ENCODE results near the gene MOGAT2. TPM values are rescaled to one million over a fixed set of nuclear protein-coding genes. Genes with fewer than 3 reads are reported as not detected.

MOGAT2 gene
- total and polyA plus RNA-seq, 3 donors from 2014 or later = 0.19 to 0.31 (median 0.24) TPM

DNA sequence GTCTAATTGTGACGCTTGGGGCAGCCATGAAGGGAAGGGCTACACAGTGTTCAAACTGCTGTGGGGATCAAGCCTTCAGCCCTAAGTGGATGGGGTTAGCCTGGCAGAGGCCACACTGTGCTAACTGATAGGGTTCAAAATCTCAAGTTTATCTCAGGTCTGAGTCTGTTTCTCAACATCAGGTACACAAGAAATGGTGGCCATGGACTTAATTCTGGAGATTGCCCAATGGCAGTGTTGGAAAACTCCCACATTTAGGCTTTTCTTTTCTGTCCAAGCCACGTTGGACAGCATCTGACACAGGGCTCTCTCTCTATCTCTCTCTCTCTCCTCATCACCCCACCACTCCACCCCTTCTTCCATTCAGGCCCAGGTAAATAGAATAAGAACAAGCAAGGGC is 40.0 kb downstream of the MOGAT2 start:
- WGBS, 2 donors = 74 to 79% methylated on average over 2 of the region's 2 CpGs
- intact Hi-C loops (cut with DNase I; ENCODE audit: low total_unique reads) = no loop called here
- Histone ChIP-seq H3K4me3 (no peak overlapping the region), H3K4me1 (no peaks in the 10 kb centered on the region), H3K36me3 (ENCODE audit: low read depth, missing control alignments) (no peaks in the 10 kb centered on the region), H3K27me3 (no peaks in the 10 kb centered on the region), H3K27ac (no peak overlapping the region), H3K9me3 (no peaks in the 10 kb centered on the region)
- DNase-seq = no peak
- TF ChIP-seq CTCF (IDR thresholded peaks at IDR 0.05) (no peak), POLR2A (IDR thresholded peaks at IDR 0.05) (no peak)

DNA sequence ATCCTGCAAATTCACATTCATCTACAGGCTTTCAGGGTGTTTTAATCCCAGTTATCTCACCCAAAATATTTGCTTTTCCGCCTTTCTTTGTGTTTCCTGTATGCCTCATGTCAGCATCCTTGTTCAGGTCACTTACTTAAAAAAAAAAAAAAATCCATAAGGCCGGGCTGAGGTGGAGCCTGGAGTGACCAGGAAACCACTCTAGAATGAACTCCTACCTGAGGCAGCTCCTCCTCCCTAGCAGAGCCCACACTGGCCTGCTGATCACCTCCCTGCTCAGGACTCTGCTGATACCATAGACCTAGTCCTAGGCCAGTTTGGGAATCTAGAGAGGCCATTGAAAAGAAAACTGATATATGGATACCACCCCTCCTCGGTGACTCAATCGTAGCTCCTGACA is 42.2 kb downstream of the MOGAT2 start:
- H3K27ac ChIP-seq = no peak overlapping the region
- intact Hi-C loops (cut with DNase I; ENCODE audit: low total_unique reads) = no loop called here

GRCh38 chr11:75760243-75760642 is 42.6 kb downstream of the MOGAT2 start:
- H3K4me1 ChIP-seq = no peaks in the 10 kb centered on the region
- no peaks in the 10 kb centered on the region for H3K9me3 ChIP-seq
- intact Hi-C loops (cut with DNase I; ENCODE audit: low total_unique reads) = no loop called here
- no peak for DNase-seq
- no peak overlapping the region for H3K4me3 ChIP-seq
- H3K27me3 ChIP-seq = no peaks in the 10 kb centered on the region
- H3K27ac ChIP-seq = no peak overlapping the region
- H3K36me3 ChIP-seq (ENCODE audit: low read depth, missing control alignments) = no peaks in the 10 kb centered on the region
- TF ChIP-seq CTCF (IDR thresholded peaks at IDR 0.05) = no peak
- no peak for TF ChIP-seq POLR2A (IDR thresholded peaks at IDR 0.05)

More for the DNA sequence above, 42.2 kb downstream of the MOGAT2 start:
- DNase-seq = no peak
- Histone ChIP-seq H3K4me3 (no peak overlapping the region), H3K9me3 (no peaks in the 10 kb centered on the region), H3K36me3 (ENCODE audit: low read depth, missing control alignments) (no peaks in the 10 kb centered on the region), H3K27me3 (no peaks in the 10 kb centered on the region), H3K4me1 (no peaks in the 10 kb centered on the region)
- 84% methylated on average over 4 of the region's 4 CpGs for WGBS, 2 donors
- TF ChIP-seq CTCF (IDR thresholded peaks at IDR 0.05) (no peak), POLR2A (IDR thresholded peaks at IDR 0.05) (no peak)

DNA sequence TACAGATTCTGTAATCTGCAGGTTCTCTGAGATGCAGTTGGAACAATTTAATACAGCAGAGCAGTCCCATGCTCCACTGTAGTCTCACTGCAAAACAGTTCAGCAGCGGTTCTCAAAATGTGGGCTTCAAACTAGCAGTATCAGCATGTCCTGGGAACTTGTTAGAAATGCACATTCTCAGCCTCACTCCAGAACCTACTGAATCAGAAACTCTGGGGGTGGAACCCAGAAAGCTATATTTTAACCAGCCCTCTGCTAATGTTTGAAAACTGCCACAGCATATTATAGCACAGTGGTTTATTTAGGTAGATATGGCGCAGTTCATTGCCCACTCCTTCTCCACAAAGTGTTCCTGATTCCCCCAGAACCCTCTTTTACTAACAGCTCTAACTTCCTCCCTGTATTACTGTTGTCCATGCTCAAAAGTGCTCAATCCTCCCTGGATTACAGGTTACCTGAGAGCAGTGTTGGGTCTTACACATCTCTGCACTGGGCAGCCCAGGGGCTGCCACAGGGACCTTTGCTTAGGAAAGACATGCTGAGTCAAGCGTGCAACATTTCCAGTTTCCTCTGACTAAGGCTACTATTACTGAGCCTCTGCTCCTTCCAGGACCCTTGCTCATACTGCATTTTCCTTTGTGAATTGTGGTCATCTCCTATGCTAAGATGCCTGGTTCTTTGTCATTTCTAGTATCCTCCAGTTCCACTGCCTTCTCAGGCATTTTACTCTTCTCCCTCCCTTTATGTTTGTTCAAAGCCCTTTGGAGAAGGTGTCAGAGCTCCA is 43.3 kb downstream of the MOGAT2 start:
- DNase-seq = no peak
- 92 to 93% methylated on average over 3 of the region's 3 CpGs for whole genome bisulfite sequencing, 2 donors
- Histone ChIP-seq H3K9me3 (no peaks in the 10 kb centered on the region), H3K27me3 (no peaks in the 10 kb centered on the region), H3K4me3 (no peak overlapping the region), H3K36me3 (ENCODE audit: low read depth, missing control alignments) (no peaks in the 10 kb centered on the region), H3K4me1 (no peaks in the 10 kb centered on the region), H3K27ac (no peak overlapping the region)
- intact Hi-C loops (cut with DNase I; ENCODE audit: low total_unique reads) = no loop called here
- TF ChIP-seq POLR2A (IDR thresholded peaks at IDR 0.05) (no peak), CTCF (IDR thresholded peaks at IDR 0.05) (no peak)

GRCh38 chr11:75762158-75762557 is 44.5 kb downstream of the MOGAT2 start:
- Histone ChIP-seq H3K4me1 (no peaks in the 10 kb centered on the region), H3K27ac (no peak overlapping the region), H3K36me3 (ENCODE audit: low read depth, missing control alignments) (no peaks in the 10 kb centered on the region), H3K4me3 (no peak overlapping the region), H3K27me3 (no peaks in the 10 kb centered on the region), H3K9me3 (no peaks in the 10 kb centered on the region)
- intact Hi-C loops (cut with DNase I; ENCODE audit: low total_unique reads) = no loop called here
- WGBS, 2 donors = 95 to 96% methylated on average over 8 of the region's 8 CpGs
- TF ChIP-seq POLR2A (IDR thresholded peaks at IDR 0.05) (no peak), CTCF (IDR thresholded peaks at IDR 0.05) (no peak)
- no peak for DNase-seq

All from testis (tissue), 3 donors.